ENCODE data around the gene GARIN3.

GARIN3 gene

DNA sequence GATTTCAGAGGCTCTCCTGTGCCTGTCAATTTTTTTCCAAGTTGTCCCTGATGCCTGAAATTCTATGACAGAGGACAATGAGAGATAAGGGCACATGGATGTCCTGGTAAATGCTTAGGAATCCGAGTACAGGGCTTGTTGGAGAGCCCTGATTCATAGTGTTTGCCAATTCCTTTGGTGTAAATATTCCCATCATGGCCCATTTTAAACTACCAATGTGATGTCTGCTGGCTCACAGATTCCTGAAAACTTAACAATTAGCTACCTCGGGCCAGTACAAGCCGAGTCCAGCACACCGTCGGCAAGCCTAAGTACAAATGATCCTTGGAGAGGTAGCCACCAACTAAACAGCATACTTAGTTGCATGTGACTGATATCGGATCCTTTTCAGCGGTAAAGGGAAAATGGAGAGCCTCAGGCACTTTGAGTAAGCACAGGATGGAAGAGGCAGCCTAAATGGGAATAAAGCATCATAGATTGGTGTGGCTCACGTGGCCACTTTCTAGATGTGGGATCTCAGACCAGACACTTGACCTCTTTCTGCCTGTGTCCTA lies 18.1 kb upstream of the GARIN3 start:
- H3K27me3 ChIP-seq (ENCODE audit: control insufficient read depth, low read length): peaks cover 17% of the 10 kb centered on the region
- H3K36me3 ChIP-seq (ENCODE audit: control insufficient read depth, low read length): no peaks in the 10 kb centered on the region
- H3K9me2 ChIP-seq (replicated peaks; ENCODE audit: control insufficient read depth, low read length): no peaks in the 10 kb centered on the region
- no peaks in the 10 kb centered on the region for H3K4me1 ChIP-seq (ENCODE audit: control insufficient read depth, low read length)
- no peak overlapping the region for H3K4me2 ChIP-seq (ENCODE audit: low read length)
- H3F3A ChIP-seq (ENCODE audit: control insufficient read depth, insufficient read depth): no peaks in the 10 kb centered on the region
- no peak overlapping the region for H3K27ac ChIP-seq (ENCODE audit: low read depth, low read length)
- H3K9me3 ChIP-seq (ENCODE audit: control insufficient read depth, insufficient read depth, low read length): no peaks in the 10 kb centered on the region
- no peak overlapping the region for H3K4me3 ChIP-seq (ENCODE audit: low read length)
- H3K79me2 ChIP-seq (ENCODE audit: control insufficient read depth, low read length): no peaks in the 10 kb centered on the region
- H4K20me1 ChIP-seq (ENCODE audit: control insufficient read depth, insufficient read depth, low read depth, low read length): no peaks in the 10 kb centered on the region
- TF ChIP-seq, protein P1, sequence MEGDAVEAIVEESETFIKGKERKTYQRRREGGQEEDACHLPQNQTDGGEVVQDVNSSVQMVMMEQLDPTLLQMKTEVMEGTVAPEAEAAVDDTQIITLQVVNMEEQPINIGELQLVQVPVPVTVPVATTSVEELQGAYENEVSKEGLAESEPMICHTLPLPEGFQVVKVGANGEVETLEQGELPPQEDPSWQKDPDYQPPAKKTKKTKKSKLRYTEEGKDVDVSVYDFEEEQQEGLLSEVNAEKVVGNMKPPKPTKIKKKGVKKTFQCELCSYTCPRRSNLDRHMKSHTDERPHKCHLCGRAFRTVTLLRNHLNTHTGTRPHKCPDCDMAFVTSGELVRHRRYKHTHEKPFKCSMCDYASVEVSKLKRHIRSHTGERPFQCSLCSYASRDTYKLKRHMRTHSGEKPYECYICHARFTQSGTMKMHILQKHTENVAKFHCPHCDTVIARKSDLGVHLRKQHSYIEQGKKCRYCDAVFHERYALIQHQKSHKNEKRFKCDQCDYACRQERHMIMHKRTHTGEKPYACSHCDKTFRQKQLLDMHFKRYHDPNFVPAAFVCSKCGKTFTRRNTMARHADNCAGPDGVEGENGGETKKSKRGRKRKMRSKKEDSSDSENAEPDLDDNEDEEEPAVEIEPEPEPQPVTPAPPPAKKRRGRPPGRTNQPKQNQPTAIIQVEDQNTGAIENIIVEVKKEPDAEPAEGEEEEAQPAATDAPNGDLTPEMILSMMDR (IDR thresholded peaks at IDR 0.05; ENCODE audit: low read depth, low read length, poor library complexity, severe bottlenecking): no peak
- no peak for TF ChIP-seq EZH2phosphoT487 (IDR thresholded peaks at IDR 0.05; ENCODE audit: borderline replicate concordance, low read length)

DNA sequence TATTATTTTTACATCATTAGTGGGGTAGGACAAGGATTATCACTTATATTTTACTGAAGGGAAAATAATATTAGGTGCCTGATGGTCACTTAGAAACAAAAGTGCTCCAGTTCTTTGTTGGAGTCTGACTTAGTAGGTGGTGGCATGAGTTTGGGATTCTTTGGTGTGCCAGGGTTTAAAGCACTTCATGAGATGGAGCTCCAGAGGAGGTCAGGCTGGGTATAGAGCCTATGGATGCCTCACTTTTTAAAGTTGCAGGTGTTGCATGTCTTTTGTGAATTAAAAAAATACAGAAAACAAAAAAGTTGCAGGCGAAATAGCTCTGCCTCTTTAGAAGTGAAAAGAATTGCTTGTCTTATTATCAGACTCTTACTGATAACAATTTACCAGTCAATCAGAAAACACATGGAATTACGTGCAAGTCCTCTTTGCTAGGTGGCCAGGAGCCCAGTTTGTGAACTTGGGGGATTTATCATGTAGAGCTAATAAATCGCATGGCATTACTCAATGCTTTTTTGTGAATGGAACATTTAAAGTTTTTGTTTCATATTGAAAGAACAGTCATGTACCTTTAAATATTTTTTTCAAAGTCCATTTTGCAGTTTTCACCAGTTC lies 16.2 kb upstream of the GARIN3 start:
- Histone ChIP-seq H3K4me1 (ENCODE audit: control insufficient read depth, low read length) (no peaks in the 10 kb centered on the region), H3K36me3 (ENCODE audit: control insufficient read depth, low read length) (no peaks in the 10 kb centered on the region), H3K9me3 (ENCODE audit: control insufficient read depth, insufficient read depth, low read length) (no peaks in the 10 kb centered on the region), H4K20me1 (ENCODE audit: control insufficient read depth, insufficient read depth, low read depth, low read length) (no peaks in the 10 kb centered on the region), H3K27me3 (ENCODE audit: control insufficient read depth, low read length) (peaks cover 23% of the 10 kb centered on the region), H3K79me2 (ENCODE audit: control insufficient read depth, low read length) (no peaks in the 10 kb centered on the region), H3K4me3 (ENCODE audit: low read length) (no peak overlapping the region), H3K4me2 (ENCODE audit: low read length) (no peak overlapping the region), H3K9me2 (replicated peaks; ENCODE audit: control insufficient read depth, low read length) (no peaks in the 10 kb centered on the region), H3K27ac (ENCODE audit: low read depth, low read length) (no peak overlapping the region), H3F3A (ENCODE audit: control insufficient read depth, insufficient read depth) (no peaks in the 10 kb centered on the region)
- no peak for TF ChIP-seq EZH2phosphoT487 (IDR thresholded peaks at IDR 0.05; ENCODE audit: borderline replicate concordance, low read length)
- TF ChIP-seq, protein P1 (IDR thresholded peaks at IDR 0.05; ENCODE audit: low read depth, low read length, poor library complexity, severe bottlenecking): no peak

DNA sequence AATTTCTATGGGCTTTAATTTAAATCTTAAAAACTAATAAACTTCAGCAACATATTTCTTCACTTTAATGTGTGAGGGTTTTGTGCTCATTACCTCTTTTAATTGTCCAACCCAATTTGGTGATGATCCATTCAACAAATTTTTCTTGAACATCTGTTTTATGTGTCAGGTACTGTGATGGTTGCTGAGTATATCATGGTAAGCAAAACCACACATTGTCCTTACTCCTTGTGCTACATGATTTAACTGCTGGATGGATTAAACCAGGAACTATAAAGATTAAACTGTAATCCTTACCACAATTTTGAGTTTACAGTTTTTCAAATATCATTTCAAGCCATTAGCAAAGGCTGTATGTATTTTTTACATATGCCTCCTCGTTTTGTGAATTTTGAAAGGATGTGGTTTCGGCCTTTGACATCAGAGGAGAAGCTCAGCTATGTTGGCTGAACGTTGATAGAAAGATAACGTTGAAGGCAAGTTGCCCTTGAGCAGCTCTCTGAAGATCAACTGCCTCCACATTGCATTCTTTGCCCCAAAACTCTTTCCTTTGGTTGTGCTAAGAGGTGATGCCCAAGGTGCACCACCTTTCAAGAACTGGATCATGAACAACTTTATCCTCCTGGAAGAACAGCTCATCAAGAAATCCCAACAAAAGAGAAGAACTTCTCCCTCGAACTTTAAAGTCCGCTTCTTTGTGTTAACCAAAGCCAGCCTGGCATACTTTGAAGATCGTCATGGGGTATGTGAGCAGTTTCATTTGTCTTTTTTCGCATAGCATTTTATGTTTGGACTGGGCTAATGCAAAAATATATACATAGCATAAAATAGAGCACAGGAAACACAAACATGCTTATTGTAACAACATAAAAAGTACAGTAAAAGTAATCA lies 14.6 kb upstream of the GARIN3 start, which contains the start of gene ITK:
Gene ITK, plus strand, starts transcription at position 467 of the 891 bp plus-strand sequence. Its CDS starts 138 bp downstream, at position 605.
- H3K9me3 ChIP-seq (ENCODE audit: control insufficient read depth, insufficient read depth, low read length): no peaks in the 10 kb centered on the region
- TF ChIP-seq, protein P1 (IDR thresholded peaks at IDR 0.05; ENCODE audit: low read depth, low read length, poor library complexity, severe bottlenecking): no peak
- TF ChIP-seq EZH2phosphoT487 (IDR thresholded peaks at IDR 0.05; ENCODE audit: borderline replicate concordance, low read length): no peak
- H3K27me3 ChIP-seq (ENCODE audit: control insufficient read depth, low read length): peaks cover 23% of the 10 kb centered on the region
- no peaks in the 10 kb centered on the region for H3F3A ChIP-seq (ENCODE audit: control insufficient read depth, insufficient read depth)
- no peak within 1 kb of the TSS for H3K27ac ChIP-seq (ENCODE audit: low read depth, low read length)
- H3K4me3 ChIP-seq (ENCODE audit: low read length): no peak within 1 kb of the TSS
- H3K4me1 ChIP-seq (ENCODE audit: control insufficient read depth, low read length): no peaks in the 10 kb centered on the region
- no peaks in the 10 kb centered on the region for H3K36me3 ChIP-seq (ENCODE audit: control insufficient read depth, low read length)
- no peaks in the 10 kb centered on the region for H3K9me2 ChIP-seq (replicated peaks; ENCODE audit: control insufficient read depth, low read length)
- H3K79me2 ChIP-seq (ENCODE audit: control insufficient read depth, low read length): no peaks in the 10 kb centered on the region
- no peak within 1 kb of the TSS for H3K4me2 ChIP-seq (ENCODE audit: low read length)
- H4K20me1 ChIP-seq (ENCODE audit: control insufficient read depth, insufficient read depth, low read depth, low read length): no peaks in the 10 kb centered on the region
